ENCODE results near the gene THADA.
A peak's percentile ranks its signal among the peaks of the same experiment; 100 is the strongest.

THADA gene

DNA sequence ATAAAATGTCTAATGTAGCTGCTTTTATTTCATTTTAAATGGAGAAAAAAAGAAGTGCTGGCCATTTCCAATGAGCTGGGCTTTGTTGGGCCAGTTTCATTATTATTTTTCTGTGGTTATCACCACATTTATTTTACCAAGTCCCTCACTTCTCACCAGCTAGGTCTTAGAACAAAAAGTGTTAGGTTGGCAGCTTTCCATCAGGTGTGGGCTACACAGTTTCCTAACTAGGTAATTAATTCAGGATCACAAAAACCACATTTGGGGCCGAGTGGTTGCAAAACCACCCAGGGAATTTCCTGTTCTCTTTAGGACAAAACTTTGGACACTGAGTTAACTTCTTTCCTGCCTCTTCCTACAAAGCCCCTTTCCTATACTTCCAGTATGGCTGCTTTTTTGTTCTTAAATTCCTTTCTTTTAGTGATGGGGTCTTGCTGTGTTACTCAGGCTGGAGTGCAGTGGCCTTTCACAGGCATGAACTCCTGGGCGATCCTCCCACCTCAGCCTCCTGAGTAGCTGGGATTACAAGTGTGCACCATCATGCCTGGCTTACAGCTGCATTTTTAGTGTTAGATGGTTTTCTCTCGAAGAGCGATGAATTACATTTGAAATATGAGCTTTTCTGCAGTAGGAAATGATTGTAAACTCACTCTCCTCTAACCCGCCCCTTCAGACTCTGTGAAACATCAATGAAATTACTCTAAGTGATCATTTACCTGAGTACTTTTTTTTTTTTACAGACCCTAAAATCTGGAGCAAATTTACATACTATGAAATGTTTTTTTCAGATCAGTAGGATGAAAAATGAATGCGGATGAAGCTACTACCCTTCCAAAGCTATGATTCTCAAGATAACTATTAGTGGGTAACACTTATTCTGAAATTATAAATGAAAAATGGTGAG, 366.8 kb downstream of the THADA start:
- DNase-seq: no peak

GRCh38 chr2:43228321-43228751, 367.5 kb downstream of the THADA start:
- DNase-seq: no peak

DNA sequence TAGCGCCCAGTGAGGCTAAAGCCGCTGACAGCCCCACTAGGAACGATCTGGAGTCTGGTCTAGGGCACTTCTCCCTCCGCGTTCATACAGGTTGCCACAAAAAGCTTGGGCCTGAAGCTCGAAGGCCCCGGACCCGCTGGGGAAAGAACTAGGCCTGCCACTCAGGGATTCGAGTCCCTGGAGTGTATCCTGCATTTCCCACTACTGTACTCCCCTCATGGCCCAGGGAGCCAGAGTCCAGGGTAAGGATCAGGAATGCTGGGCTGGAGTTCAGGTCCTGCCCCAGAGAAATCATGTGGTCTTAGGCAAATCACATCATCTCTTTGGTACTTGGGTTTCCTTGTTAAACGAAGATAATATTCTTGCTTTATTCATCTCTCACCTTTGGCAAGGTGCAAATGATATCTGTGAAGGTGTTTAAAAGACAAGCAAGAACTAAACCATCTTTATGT, 368.0 kb downstream of the THADA start:
- no peak for DNase-seq

DNA sequence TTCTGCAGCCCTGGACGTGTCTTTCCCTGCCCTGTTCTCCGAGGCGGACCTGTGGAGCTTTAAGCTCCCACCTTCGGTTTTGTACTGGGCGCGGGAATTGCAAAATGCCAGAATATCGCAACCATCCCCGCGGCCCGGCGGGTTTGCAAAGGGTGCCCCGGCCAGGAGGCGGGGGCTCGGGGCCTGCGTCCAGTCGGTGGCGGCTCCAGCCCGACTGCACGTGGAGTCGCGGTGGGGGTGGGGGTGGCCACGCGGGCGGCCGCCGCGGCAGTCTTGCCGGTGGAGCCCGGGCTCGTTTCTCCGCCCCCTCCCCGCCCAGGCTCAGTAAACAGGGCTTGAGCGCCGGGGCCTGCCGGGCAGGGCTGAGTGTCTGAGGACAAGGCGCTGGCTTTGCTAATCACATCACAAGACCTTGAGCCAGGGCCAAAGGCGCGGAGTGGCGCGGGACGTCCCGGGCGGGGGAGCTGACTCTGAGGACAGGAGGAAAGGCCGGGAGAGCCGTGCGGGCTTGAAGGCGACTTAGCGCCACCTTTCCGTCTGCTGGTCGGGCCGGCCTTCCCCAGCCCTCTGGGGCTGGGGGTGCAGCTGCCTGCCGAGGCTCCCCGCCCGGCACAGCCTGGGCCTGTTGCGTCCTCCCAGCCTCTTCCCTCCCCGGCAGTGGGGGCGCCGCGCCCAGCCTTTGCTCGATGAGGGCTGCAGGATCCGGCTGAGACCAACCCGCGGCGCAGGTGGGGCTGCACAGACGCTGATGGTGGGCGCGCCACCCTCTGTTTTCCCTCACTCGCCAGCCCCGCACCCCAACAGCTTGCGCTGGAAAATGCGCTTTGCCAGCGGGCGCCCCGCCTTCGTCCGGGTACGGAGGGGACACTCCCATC, 368.6 kb downstream of the THADA start:
- DNase-seq: peak; percentile 91

DNA sequence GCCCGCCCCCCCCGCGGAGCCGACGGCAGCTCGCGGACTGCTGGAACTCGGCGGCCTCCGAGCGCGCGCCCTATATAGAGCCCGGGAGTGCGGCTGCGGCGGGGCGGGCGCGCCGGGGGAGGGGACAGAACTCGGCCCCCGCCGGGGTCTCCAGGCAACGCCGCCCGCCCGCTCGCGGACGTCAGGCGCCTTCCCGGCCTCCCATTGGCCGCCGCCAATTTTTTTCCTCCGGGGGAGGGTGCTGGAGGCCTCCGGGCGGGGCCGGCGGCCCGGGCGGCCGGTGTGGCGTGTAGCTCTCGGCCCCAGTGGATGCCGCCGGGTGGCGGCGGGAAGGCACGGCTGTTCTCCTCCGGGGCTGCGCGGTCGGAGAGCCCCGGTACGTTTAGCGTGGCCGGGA, 369.3 kb downstream of the THADA start, which contains the start of gene ZFP36L2:
ZFP36L2 (minus strand) TSS at position 49 of the 397 bp plus-strand sequence. CDS start 291 bp downstream, outside the sequence.
- DNase-seq: peak; percentile 98

DNA sequence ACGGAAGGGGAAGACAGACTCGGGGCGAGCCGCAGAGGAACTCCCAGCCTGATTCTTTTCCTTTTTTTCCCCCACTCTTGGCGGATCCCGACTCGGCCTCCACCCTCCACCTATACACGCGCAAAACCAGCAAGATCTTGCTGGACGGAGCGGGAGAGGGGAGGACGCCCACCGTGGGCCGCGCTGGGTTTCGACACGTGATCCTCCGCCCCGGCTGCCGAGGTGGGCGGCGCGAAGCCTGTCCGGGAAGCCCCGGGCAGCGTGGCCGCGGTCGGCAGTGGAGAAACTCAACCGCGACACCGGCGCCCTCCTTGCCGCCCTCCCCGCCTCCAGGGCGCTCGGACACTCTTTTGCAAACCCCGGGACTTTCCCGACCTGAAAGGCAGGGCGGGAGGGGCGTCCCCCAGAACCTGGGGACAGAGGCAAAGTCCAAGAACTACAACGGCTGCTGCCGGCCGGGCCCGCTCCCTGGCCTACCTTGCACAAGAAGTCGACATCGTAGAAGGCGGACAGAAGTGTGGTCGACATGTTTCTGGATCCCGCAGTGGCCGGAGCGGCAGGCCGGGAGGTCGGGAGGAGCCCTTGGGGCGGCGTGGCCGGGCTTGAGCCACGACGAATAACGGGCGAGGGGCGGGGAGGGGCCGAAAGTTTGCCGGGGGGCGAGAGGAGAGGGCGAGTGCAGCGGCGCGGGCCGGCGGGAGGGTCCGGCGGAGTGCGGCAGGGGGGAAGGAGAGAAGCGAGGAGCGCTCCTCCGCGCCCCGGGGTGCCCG, 369.9 kb downstream of the THADA start:
- no peak for DNase-seq

DNA sequence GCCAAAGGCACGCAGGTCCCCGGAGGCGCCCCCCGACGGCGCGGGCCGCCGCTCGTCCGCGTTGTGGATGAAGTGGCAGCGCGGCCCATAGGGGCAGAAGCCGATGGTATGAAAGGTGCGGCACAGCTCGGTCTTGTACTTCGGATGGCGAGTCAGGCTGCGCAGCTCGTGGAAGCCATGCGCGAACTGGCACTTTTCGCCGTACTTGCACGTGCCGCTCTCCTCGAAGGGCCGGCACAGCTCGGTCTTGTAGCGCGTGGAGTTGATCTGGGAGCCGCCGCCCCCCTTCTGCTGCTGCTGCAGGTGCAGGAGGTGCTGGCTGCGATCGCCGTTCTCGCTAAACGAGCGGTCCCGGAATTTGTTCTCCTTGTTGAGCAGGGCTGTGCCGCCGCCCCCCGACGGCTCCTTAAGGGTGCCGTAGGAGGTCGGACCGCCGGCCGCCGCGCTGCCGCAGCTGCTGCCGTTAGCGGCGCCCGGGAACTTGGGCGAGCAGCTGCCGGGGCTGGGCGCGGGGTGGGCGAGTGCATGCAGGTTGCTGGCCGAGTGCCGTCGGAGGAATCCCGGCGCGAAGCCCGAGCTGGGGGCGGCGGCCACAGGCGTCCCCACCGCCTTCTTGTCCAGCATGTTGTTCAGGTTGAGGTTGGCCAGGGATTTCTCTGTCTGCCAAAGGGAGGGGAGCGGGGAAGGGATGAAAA, 370.6 kb downstream of the THADA start:
- DNase-seq: peak; percentile 86

- peak; percentile 49 for DNase-seq
These were observed 371.2 kb downstream of the THADA start for GRCh38 chr2:43224571-43225092.

- DNase-seq: peak; percentile 85
These were observed 371.7 kb downstream of the THADA start for GRCh38 chr2:43224131-43224570.

DNA sequence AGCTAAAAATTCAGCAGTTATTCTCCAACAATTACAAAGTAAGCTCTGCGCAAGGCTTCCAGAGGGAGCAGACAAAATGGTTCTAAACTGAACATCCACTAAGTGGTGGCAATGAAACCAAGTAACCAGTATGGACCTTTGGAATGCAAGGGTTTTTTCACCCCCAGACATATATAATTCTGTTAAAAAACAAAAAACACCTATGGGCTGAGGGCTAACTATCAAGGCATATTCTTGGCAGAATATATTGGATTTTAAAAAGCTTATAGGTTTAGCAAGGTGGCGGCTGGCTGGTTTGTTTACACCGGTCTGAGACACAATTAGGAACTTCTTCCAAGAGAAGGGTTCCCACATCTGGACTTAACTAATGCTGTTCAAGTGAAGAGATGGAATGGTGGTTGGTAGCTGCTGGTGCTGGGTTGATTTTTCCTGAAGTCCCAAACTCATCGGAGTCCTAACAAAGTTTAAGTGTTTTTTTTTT, 372.3 kb downstream of the THADA start:
- no peak for DNase-seq

GRCh38 chr2:43222475-43223309, 373.1 kb downstream of the THADA start:
- DNase-seq: no peak

GRCh38 chr2:43221763-43222474, 373.9 kb downstream of the THADA start:
- DNase-seq: peak; percentile 98

GRCh38 chr2:43221124-43221762, 374.6 kb downstream of the THADA start:
- peak; percentile 94 for DNase-seq

DNA sequence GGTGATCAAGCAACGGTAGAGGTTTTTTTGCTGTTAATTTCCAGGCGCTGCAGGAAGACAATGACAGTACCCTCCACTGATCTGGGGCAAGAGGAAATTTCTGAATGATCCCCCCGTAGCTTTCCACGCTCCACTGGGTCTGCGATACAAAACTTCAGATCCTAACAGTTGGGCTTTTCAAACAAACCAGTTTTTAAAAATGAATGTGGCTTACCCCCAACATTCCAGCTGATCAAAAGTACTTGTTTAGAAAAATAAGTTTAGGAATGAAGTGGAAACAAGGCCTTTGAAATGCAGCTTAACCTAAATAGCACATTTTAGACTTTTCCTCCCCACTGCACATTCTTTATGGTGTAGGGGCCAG, 375.1 kb downstream of the THADA start:
- no peak for DNase-seq

DNA sequence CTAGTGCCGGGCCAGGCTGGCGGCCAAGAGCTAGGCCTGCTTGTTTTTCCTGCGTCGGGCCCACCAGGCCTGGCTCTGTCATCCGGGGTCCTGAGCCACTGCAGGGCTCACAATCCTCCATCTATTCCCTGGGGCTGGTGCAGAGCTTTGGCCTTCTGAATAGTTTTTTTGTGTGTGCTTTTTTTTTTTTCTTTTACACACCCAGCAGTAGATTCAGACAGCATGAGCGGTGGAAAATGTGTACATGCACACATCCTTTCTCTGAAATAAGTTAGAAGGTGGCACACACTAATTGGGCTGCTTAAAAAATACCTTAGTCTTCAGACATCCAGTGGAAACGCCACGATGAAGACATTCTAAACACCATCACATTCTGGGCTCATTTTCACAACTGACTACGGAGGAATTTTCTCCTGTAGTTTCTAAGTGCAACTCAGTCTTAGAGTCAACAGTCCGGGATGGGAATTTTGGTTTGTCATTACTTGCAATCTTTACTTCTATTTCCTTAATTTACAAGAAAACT, 375.5 kb downstream of the THADA start:
- DNase-seq: no peak

- DNase-seq: peak; percentile 91
These were observed 376.2 kb downstream of the THADA start for GRCh38 chr2:43219383-43220228.

DNA sequence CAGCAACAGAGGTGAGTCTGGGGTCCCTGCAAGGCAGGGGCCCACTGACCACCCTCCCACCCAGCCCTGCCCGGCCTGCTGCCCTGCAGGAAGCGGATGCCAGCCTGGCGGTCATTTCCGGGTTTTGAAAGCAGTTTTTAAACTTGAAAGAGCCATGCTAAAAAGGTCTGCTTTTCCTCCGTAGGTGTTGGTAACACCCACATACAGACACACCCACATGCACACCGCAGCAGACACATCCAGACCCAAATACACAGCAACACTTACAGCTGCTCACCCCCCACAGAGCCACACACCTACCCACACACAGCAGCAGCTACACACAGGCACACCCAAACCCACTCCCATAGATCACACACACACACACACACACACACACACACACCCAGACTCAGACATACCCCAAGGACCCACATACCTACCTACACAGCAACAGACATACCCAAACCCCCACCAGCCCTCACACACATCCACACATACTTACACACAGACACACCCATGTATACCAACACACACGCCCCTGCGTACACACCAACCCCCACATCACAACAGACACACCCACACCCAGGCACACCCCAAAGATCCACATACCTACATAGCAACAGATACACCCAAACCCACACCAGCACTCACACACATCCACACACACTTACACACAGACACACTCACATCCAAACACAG, 377.0 kb downstream of the THADA start:
- DNase-seq: peak; percentile 53

Data from right hindlimb (tissue), 1 donor.